ENCODE results near the gene LSM3. TPM values are rescaled to one million over a fixed set of nuclear protein-coding genes. Genes with fewer than 3 reads are reported as not detected.

LSM3 gene
- total and polyA plus RNA-seq, 2 of the 4 experiments (the other 2 are of a cell fraction), result 3.4 to 11.5 TPM

GRCh38 chr3:14153663-14154062 lies 25.0 kb upstream of the LSM3 start:
- no peak overlapping the region for H4K5ac ChIP-seq (ENCODE audit: low read depth, low read length)
- no peak overlapping the region for H2AK9ac ChIP-seq (replicated peaks; ENCODE audit: low read depth, low read length, poor library complexity)
- no peaks in the 10 kb centered on the region for H3K9me3 ChIP-seq (ENCODE audit: control insufficient read depth, insufficient read depth, low read length)
- H4K20me1 ChIP-seq (ENCODE audit: insufficient read depth, low read length), result no peaks in the 10 kb centered on the region
- H3K79me1 ChIP-seq (ENCODE audit: low read depth in 1 of 2, low read length in 2 of 2), result peaks cover 25 to 35% of the 10 kb centered on the region in 2 experiments
- H3K56ac ChIP-seq (ENCODE audit: extremely low read depth, insufficient read depth, low read length), result no peak overlapping the region
- no peak overlapping the region for H3K23ac ChIP-seq (ENCODE audit: low read depth, low read length)
- H3K27me3 ChIP-seq (ENCODE audit: control insufficient read depth, insufficient read depth, low read length), result no peaks in the 10 kb centered on the region
- dilution Hi-C loops (cut with HindIII; ENCODE audit: low sequenced_read_pairs, unreplicated experiment), result no loop called here
- H3K4me2 ChIP-seq (ENCODE audit: low read depth, low read length), result no peak overlapping the region
- intact Hi-C loops (cut with micrococcal nuclease), result no loop called here
- WGBS, 2 experiments (ENCODE audit: extremely low coverage in 2 of 2, insufficient read length in 1 of 2), result no CpG with 5 or more reads among the region's 6 CpGs
- H2AFZ ChIP-seq (replicated peaks; ENCODE audit: low read length, poor library complexity), result no peak overlapping the region
- no peak overlapping the region for H2BK120ac ChIP-seq (ENCODE audit: low read depth, low read length)
- no peak for ATAC-seq (ENCODE audit: low read depth)
- in situ Hi-C loops (cut with MboI; ENCODE audit: low sequenced_read_pairs), result no loop called here
- no peak overlapping the region for H4K91ac ChIP-seq (ENCODE audit: insufficient read depth, low read depth, low read length)
- H2AK5ac ChIP-seq (ENCODE audit: low read depth, low read length), result no peak overlapping the region
- H3K14ac ChIP-seq (replicated peaks; ENCODE audit: low read depth, low read length), result no peak overlapping the region
- no TSS peak for BruUV-seq (replicated peaks)
- no peak overlapping the region for H3K4me3 ChIP-seq (ENCODE audit: insufficient read depth, low read depth, low read length)
- ChIA-PET POLR2A (ENCODE audit: unreplicated experiment) (no interaction called here), CTCF (no interaction called here)
- H3K18ac ChIP-seq (ENCODE audit: low read depth, low read length), result no peak overlapping the region
- no peaks in the 10 kb centered on the region for H3K4me1 ChIP-seq (ENCODE audit: control insufficient read depth, insufficient read depth, low read length)
- peaks cover 64% of the 10 kb centered on the region for H3K36me3 ChIP-seq (ENCODE audit: control insufficient read depth, insufficient read depth, low read length)
- H2BK5ac ChIP-seq (ENCODE audit: low read depth, low read length, poor library complexity, severe bottlenecking), result no peak overlapping the region
- no peak overlapping the region for H2BK20ac ChIP-seq (ENCODE audit: low read depth, low read length)
- no peak overlapping the region for H3K9ac ChIP-seq (ENCODE audit: low read depth, low read length)
- no peaks in the 10 kb centered on the region; the same call in 1 of the 2 replicates for H3K9me1 ChIP-seq (ENCODE audit: insufficient read depth, low read length)
- no peak for DNase-seq
- no peak overlapping the region for H3K27ac ChIP-seq (ENCODE audit: insufficient read depth, low read length)
- no peak overlapping the region for H3K4ac ChIP-seq (ENCODE audit: low read depth, low read length)
- TF ChIP-seq RFX5 (IDR thresholded peaks at IDR 0.05; ENCODE audit: low read depth, low read length), result no peak
- TF ChIP-seq MAFK (IDR thresholded peaks at IDR 0.05; ENCODE audit: low read depth, low read length), result no peak
- TF ChIP-seq ELK1 (IDR thresholded peaks at IDR 0.05; ENCODE audit: borderline replicate concordance, low read depth, low read length), result no peak
- TF ChIP-seq NFE2L2 (IDR thresholded peaks at IDR 0.05; ENCODE audit: low read depth, low read length), result no peak
- no peak for TF ChIP-seq CHD1 (IDR thresholded peaks at IDR 0.05; ENCODE audit: low read depth, low read length)
- TF ChIP-seq FOS (IDR thresholded peaks at IDR 0.05; ENCODE audit: low read depth, low read length), result no peak
- TF ChIP-seq SMC3 (IDR thresholded peaks at IDR 0.05; ENCODE audit: low read depth, low read length), result no peak
- TF ChIP-seq RAD21 (IDR thresholded peaks at IDR 0.05; ENCODE audit: low read length), result no peak
- no peak for TF ChIP-seq RCOR1 (IDR thresholded peaks at IDR 0.05; ENCODE audit: insufficient replicate concordance, low read length)
- TF ChIP-seq CEBPB (IDR thresholded peaks at IDR 0.05; ENCODE audit: low read depth, low read length), result no peak
- no peak for TF ChIP-seq MXI1 (IDR thresholded peaks at IDR 0.05; ENCODE audit: borderline replicate concordance, low read depth, low read length)
- H4K8ac ChIP-seq (ENCODE audit: low read depth in 2 of 2, low read length in 2 of 2), result no peak overlapping the region
- no peak overlapping the region for H2BK15ac ChIP-seq (ENCODE audit: low read depth, low read length)
